Measurements from ENCODE around the gene ANKRD9. TPM values are rescaled to one million over a fixed set of nuclear protein-coding genes. Genes with fewer than 3 reads are reported as not detected.

ANKRD9 gene
- total and polyA plus RNA-seq, 9 of the 15 experiments (the other 6 are each of a cell fraction or from before 2014, with no cell fraction given) = 0.04 to 32.9 (median 5.3) TPM

GRCh38 chr14:102505775-102506625, 3.6 kb downstream of the ANKRD9 start:
- WGBS (ENCODE audit: insufficient coverage, low coverage, missing lambda C conversion rate) = 92% methylated on average over 7 of the region's 19 CpGs
- TF ChIP-seq POLR2G (IDR thresholded peaks at IDR 0.05; ENCODE audit: low read depth, low read length) (peak; percentile 5), MECOM (CRISPR knock-in tag; IDR thresholded peaks at IDR 0.05) (no peak)
- intact Hi-C loops (cut with micrococcal nuclease) (loop anchor here (10.0 kb wide), 1 partner anchor 541 kb away; the partner anchor contains the start of gene DYNC1H1), in situ Hi-C loops (cut with MboI) (loop anchor here (25.0 kb wide), 1 partner anchor 406 kb away; the partner anchor contains the start of gene AMN)
- no peak overlapping the region for H2AFZ ChIP-seq (ENCODE audit: low read depth, low read length)
- TSS peak; percentile 22 for BruUV-seq (replicated peaks)
- ChIA-PET POLR2A (interaction anchor here (0.7 kb wide), 1 partner anchor 279 kb away, joined by 3 read pairs; no protein-coding TSS in a partner anchor), CTCF (ENCODE audit: low intra/inter-chr PET ratio) (no interaction called here)
- DNase-seq (ENCODE audit: extremely low read depth in 1 of 4, low spot score in 3 of 4) (no peak), FAIRE-seq (no peak), ATAC-seq (no peak)
- peaks cover 4% of the 10 kb centered on the region; the same call in 1 of the 2 replicates for H4K20me1 ChIP-seq (replicated peaks; ENCODE audit: control insufficient read depth, insufficient read depth, low read length)
- H3K27ac ChIP-seq (ENCODE audit: extremely low read depth, low read depth, low read length) = no peak overlapping the region
- H3K4me2 ChIP-seq (ENCODE audit: insufficient read depth, low read length) = no peak overlapping the region
- peaks cover 25 to 73% of the 10 kb centered on the region in 2 experiments for H3K4me1 ChIP-seq (replicated peaks in 1 of 2; ENCODE audit: control insufficient read depth in 2 of 2, insufficient read depth in 2 of 2, low read length in 2 of 2)
- no peak overlapping the region for H3K9ac ChIP-seq (ENCODE audit: insufficient read depth in 1 of 2, low read depth in 2 of 2, low read length in 2 of 2)
- peaks cover 20% of the 10 kb centered on the region; the same call in 2 of the 3 replicates for H3K36me3 ChIP-seq (ENCODE audit: control insufficient read depth, insufficient read depth, low read length)
- H3K9me1 ChIP-seq (ENCODE audit: control insufficient read depth, insufficient read depth, low read length) = no peaks in the 10 kb centered on the region
- H3K79me2 ChIP-seq (ENCODE audit: control insufficient read depth, insufficient read depth, low read length) = peaks cover 15% of the 10 kb centered on the region; the same call in 2 of the 3 replicates
- H3K27me3 ChIP-seq (ENCODE audit: control insufficient read depth in 2 of 2, insufficient read depth in 2 of 2, low read length in 2 of 2) = no peaks in the 10 kb centered on the region
- H3K4me3 ChIP-seq = no peak overlapping the region
- H3K9me3 ChIP-seq (replicated peaks; ENCODE audit: control insufficient read depth, insufficient read depth, low read depth, low read length) = no peaks in the 10 kb centered on the region
